Smooth muscle cell (in vitro differentiated cells): ENCODE data around the gene PALD1. TPM values are rescaled to one million over a fixed set of nuclear protein-coding genes. Genes with fewer than 3 reads are reported as not detected.

ENCODE experiments used
- DNase-seq: peaks from one replicate; lab custom pipeline; 2025; ENCODE audit not compliant: unreplicated experiment; lab: John Stamatoyannopoulos, UW
- H2AFZ ChIP-seq: fragments of 200-600 bp; sonication (generic); 2 replicates; pipeline ENCODE4 v1.6.0; 2016; ENCODE audit warnings: antibody characterized with exemption, low read depth, mild to moderate bottlenecking
- H3F3A ChIP-seq: fragments of 200-600 bp; sonication (generic); 2 replicates; pipeline ENCODE4 v1.6.0; 2017; ENCODE audit warnings: antibody characterized with exemption, low read depth
- H3K27ac ChIP-seq: fragments of 200-600 bp; sonication (generic); 2 replicates; pipeline ENCODE4 v1.5.1; 2016; ENCODE audit warnings: low read depth, mild to moderate bottlenecking
- H3K27me3 ChIP-seq: fragments of 200-600 bp; sonication (generic); 2 replicates; pipeline ENCODE4 v1.6.1; 2016; ENCODE audit warnings: low read depth, mild to moderate bottlenecking
- H3K36me3 ChIP-seq: fragments of 200-600 bp; sonication (generic); 2 replicates; pipeline ENCODE4 v1.5.1; 2016; ENCODE audit warnings: low read depth
- H3K4me1 ChIP-seq: fragments of 200-600 bp; sonication (generic); 2 replicates; pipeline ENCODE4 v1.5.1; 2016; ENCODE audit warnings: low read depth
- H3K4me2 ChIP-seq: fragments of 200-600 bp; sonication (generic); 2 replicates; pipeline ENCODE4 v1.6.0; 2016; ENCODE audit warnings: mild to moderate bottlenecking
- H3K4me3 ChIP-seq: fragments of 200-600 bp; sonication (generic); 2 replicates; pipeline ENCODE4 v1.5.1; 2016; ENCODE audit warnings: mild to moderate bottlenecking
- H3K79me2 ChIP-seq: fragments of 200-600 bp; sonication (generic); 2 replicates; pipeline ENCODE4 v1.6.0; 2016; ENCODE audit warnings: low read depth, mild to moderate bottlenecking
- H3K9ac ChIP-seq: fragments of 200-600 bp; sonication (generic); 2 replicates; pipeline ENCODE4 v1.6.0; 2016; ENCODE audit warnings: low read depth
- H3K9me3 ChIP-seq: fragments of 200-600 bp; sonication (generic); replicated peaks from 2 replicates; pipeline ENCODE4 v1.5.1; 2016; ENCODE audit warnings: low read depth
- H4K20me1 ChIP-seq: fragments of 200-600 bp; sonication (generic); 2 replicates; pipeline ENCODE4 v1.6.0; 2016; ENCODE audit warnings: low read depth
- CTCF ChIP-seq: fragments of 200-600 bp; sonication (generic); IDR thresholded peaks from 2 replicates; pipeline ENCODE4 v1.5.1; 2017; ENCODE audit warnings: borderline replicate concordance, mild to moderate bottlenecking, antibody characterized with exemption; ENCODE audit not compliant: insufficient read depth, poor library complexity, severe bottlenecking
- WGBS: methylation state at CpG from one replicate; pipeline ENCODE4 v1.1.7; 2016; ENCODE audit warnings: low lambda C conversion rate; 5-methylcytosine and 5-hydroxymethylcytosine counted together
- polyA plus RNA-seq: library from polyadenylated mRNA; unstranded; fragments of >200 nt; fragmentation: Nextera tagmentation; extraction: Ambion mirVana; gene quantifications from 2 replicates; pipeline ENCODE4 v1.2.1, GENCODE V29; 2016
- total RNA-seq: library from RNA; depleted of rRNA; stranded (reverse); fragments of >200 nt; gene quantifications from 2 replicates; pipeline ENCODE4 v1.2.3, GENCODE V29; 2014

The PALD1 gene
- total and polyA plus RNA-seq, 2 experiments from 2014 or later: 1.4 to 2.2 TPM

- WGBS: 45% methylated on average over 6 of the region's 6 CpGs
- Histone ChIP-seq H3K9me3 (no peaks in the 10 kb centered on the region), H3K4me1 (no peaks in the 10 kb centered on the region), H3K79me2 (no peaks in the 10 kb centered on the region), H2AFZ (no peak overlapping the region), H4K20me1 (no peaks in the 10 kb centered on the region), H3K9ac (no peak overlapping the region), H3K36me3 (no peaks in the 10 kb centered on the region), H3K27ac (peak overlapping the region; percentile 64), H3K4me3 (no peak overlapping the region), H3F3A (no peaks in the 10 kb centered on the region), H3K4me2 (peak overlapping the region; percentile 22), H3K27me3 (no peaks in the 10 kb centered on the region)
- no peak for DNase-seq
- no peak for TF ChIP-seq CTCF
Observed at GRCh38 chr10:70552586-70552985, 74.0 kb downstream of the PALD1 start.

DNA sequence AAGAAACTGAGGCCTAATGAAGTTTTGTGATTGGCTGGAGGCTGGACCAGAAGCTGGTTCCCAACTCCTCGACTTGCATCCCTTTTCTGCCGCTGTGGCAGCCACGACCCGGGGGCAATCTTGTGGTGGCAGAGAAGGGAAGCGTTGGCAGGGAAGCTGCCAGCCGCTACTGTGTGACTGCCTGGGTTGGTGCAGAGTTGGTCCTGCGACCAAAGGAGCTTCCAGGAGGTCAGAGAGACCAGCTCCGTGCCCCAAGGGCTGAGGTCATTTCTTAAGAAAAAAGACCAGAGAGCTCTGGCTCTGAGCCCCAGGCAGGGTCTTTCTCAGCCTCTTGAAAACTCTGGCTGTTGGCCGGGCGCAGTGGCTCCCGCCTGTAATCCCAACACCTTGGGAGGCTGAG, 76.8 kb downstream of the PALD1 start:
- Histone ChIP-seq H3K27me3 (no peaks in the 10 kb centered on the region), H3K9ac (no peak overlapping the region), H3K4me2 (no peak overlapping the region), H3K36me3 (no peaks in the 10 kb centered on the region), H2AFZ (no peak overlapping the region), H3K79me2 (no peaks in the 10 kb centered on the region), H3F3A (peaks cover 9% of the 10 kb centered on the region), H3K4me3 (no peak overlapping the region), H4K20me1 (no peaks in the 10 kb centered on the region), H3K27ac (no peak overlapping the region), H3K9me3 (no peaks in the 10 kb centered on the region), H3K4me1 (peaks cover 3% of the 10 kb centered on the region)
- DNase-seq: no peak
- 90% methylated on average over 11 of the region's 11 CpGs for WGBS
- no peak for TF ChIP-seq CTCF

DNA sequence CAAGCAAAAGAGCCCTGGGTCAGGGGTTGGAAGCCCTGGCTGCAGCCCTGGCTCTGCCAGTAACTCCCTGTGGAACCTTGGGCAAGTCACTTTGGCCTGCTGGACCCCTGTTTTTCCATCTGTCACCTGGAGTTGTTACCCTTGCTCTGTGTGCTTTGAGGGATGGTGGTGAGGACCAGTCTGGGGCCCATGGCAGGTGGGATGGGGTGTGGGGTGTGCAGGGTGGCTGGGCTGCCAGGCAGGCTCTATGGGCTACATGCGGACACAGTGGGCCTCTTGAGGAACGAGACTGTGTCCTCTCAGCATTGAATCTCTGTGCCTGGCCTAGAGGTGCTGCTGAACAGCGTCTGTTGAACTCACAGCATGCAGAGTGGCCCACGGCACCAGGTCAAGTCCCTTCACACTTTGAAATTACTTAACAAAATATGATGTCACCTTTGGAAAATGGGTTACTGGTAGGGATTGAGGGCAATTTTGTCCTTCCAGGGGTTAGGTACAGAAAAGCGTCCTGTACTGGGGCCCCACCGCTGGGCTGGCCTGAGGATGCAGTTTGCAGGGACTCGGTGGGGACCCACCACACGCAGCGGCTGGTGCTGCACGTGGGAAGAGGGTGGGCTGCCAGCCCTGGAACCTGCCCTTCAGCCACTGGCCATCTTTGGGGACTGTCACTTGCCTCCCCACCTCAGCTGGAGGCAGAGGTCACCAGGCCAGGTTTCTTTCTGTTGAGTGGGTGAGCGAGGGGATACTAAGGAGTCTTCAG, 78.7 kb downstream of the PALD1 start:
- Histone ChIP-seq H2AFZ (no peak overlapping the region), H3K9ac (no peak overlapping the region), H3K4me2 (no peak overlapping the region), H3K36me3 (no peaks in the 10 kb centered on the region), H3K27ac (no peak overlapping the region), H3K9me3 (no peaks in the 10 kb centered on the region), H3K27me3 (no peaks in the 10 kb centered on the region), H3K4me1 (peaks cover 3% of the 10 kb centered on the region), H4K20me1 (no peaks in the 10 kb centered on the region), H3F3A (peaks cover 13% of the 10 kb centered on the region), H3K4me3 (no peak overlapping the region), H3K79me2 (no peaks in the 10 kb centered on the region)
- no peak for DNase-seq
- TF ChIP-seq CTCF: no peak
- 97% methylated on average over 11 of the region's 11 CpGs for WGBS

DNA sequence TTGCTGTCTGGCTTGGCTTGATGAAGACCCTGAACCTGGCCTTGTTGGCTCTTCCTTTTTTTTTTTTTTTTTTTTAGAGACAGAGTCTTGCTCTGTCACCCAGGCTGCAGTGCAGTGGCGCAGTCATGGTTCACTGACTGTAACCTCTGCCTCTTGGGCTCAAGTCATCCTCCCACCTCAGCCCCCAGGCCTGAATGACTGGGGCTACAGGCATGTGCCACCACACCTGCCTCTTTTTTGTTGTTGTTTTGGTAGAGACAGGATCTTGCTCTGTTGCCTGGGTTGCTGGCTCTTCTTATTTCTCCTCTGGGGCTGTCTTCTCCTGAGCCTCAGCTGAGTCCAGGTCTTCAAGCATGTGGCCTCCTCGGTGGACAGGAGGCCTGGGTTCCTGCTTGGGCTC, 79.3 kb downstream of the PALD1 start:
- Histone ChIP-seq H3K9me3 (no peaks in the 10 kb centered on the region), H3K4me2 (peak overlapping the region; percentile 82), H4K20me1 (no peaks in the 10 kb centered on the region), H3F3A (peaks cover 13% of the 10 kb centered on the region), H3K9ac (no peak overlapping the region), H3K79me2 (no peaks in the 10 kb centered on the region), H3K27ac (no peak overlapping the region), H3K4me1 (peaks cover 3% of the 10 kb centered on the region), H3K36me3 (no peaks in the 10 kb centered on the region), H3K4me3 (no peak overlapping the region), H2AFZ (no peak overlapping the region), H3K27me3 (no peaks in the 10 kb centered on the region)
- TF ChIP-seq CTCF: no peak
- DNase-seq: no peak
- WGBS: 97% methylated on average over 2 of the region's 2 CpGs
